Adrenal gland (tissue), 12 donors: ENCODE results near the gene WDR6. TPM values are rescaled to one million over a fixed set of nuclear protein-coding genes. Genes with fewer than 3 reads are reported as not detected.

Experiments used
- DNase-seq, 7 donors: peaks; one replicate each; pipeline ENCODE4 v3.0.0-alpha.2; 2019 to 2020
- H3K27ac ChIP-seq, 5 donors: fragments of 200-600 bp; sonication (generic) in 4 of 5; 1 replicate in 3 of 5; 2 replicates in 2 of 5; pipeline versions ENCODE4 v1.5.1 to v1.8.0; 2016 to 2020; ENCODE audit warnings: mild to moderate bottlenecking in 1 of 5
- H3K27me3 ChIP-seq: fragments of 200-600 bp; 2 replicates; pipeline ENCODE4 v1.8.0; 2021
- H3K36me3 ChIP-seq, 2 donors: fragments of 200-600 bp; replicated peaks in 1 of 2; 1 replicate in 1 of 2; 2 replicates in 1 of 2; pipeline versions ENCODE4 v1.5.1 to v1.8.0; 2018 to 2022
- H3K4me1 ChIP-seq, 2 donors: fragments of 200-600 bp; replicated peaks in 1 of 2; 1 replicate in 1 of 2; 2 replicates in 1 of 2; pipeline versions ENCODE4 v1.5.1 to v1.8.0; 2018 to 2021
- H3K4me3 ChIP-seq, 4 donors: fragments of 200-600 bp; sonication (generic) in 3 of 4; one replicate each; pipeline ENCODE4 v1.5.1; 2016 to 2018
- H3K9me3 ChIP-seq, 3 donors: fragments of 200-600 bp; sonication (generic) in 1 of 3; replicated peaks in 1 of 3; 1 replicate in 2 of 3; 2 replicates in 1 of 3; pipeline versions ENCODE4 v1.5.1 to v1.8.0; 2016 to 2021
- POLR2A ChIP-seq, 2 donors: fragments of 450-650 bp; IDR thresholded peaks; one replicate each; pipeline ENCODE4 v1.6.1; 2017; ENCODE audit warnings: antibody characterized with exemption in 2 of 2, mild to moderate bottlenecking in 2 of 2, moderate library complexity in 1 of 2
- WGBS, 4 donors: extraction: QIAGEN DNeasy Blood & Tissue Kit in 2 of 4; methylation state at CpG; one replicate each; pipeline versions ENCODE4 v1.1.5 to v1.1.7; 2013 to 2017; 5-methylcytosine and 5-hydroxymethylcytosine counted together
- intact Hi-C, 2 donors: fragments of 100-400 bp; cut with DNase I; formaldehyde crosslinking; loops; one replicate each; pipeline versions ENCODE4 v1.14.1 to v1.15.0; 2022 to 2023
- polyA plus RNA-seq, 3 donors: library from polyadenylated mRNA; stranded (reverse); fragments of 200-250 nt in 2 of 3; fragments of 350-450 nt in 1 of 3; fragmentation: Illumina TruSeq in 1 of 3; extraction: RNeasy Lipid Tissue Mini Kit (QIAGEN cat#74804) in 1 of 3; gene quantifications; one replicate each; pipeline ENCODE4 v1.2.3, GENCODE V29; 2013 to 2014
- total RNA-seq, 9 donors: library from RNA; depleted of rRNA in 4 of 9; stranded (reverse); fragments of >200 nt in 4 of 9; fragments of 120-200 nt in 1 of 9; fragmentation: NEBNext Ultra II Directional in 1 of 9; extraction: Animal tissue kit (Norgen Biotek cat#: 25700) in 1 of 9; gene quantifications; one replicate each; pipeline versions ENCODE4 v1.1.0 to v1.2.4, GENCODE V29; 2013 to 2023
- TF ChIP-seq, protein P1 (sequence below), 6 experiments: fragments of 450-650 bp in 4 of 6; fragments of 200-600 bp in 2 of 6; sonication (generic) in 1 of 6; IDR thresholded peaks; 1 replicate in 5 of 6; 2 replicates in 1 of 6; pipeline versions ENCODE4 v1.5.1 to v1.8.0; 2016 to 2021; ENCODE audit warnings: antibody characterized with exemption in 6 of 6, mild to moderate bottlenecking in 2 of 6, moderate library complexity in 1 of 6
- donor health status: healthy with polysubstance abuse.
- donor health status: Bipolar disorder and iron deficiency.
- donor health status: DM: yes; HTN: yes; CAD: no.
- donor health status: DM: no; HTN: no; CAD: no.
- donor health status: DM: no; HTN: no; CAD: no.
- donor health status: DM: yes; HTN: yes; CAD: no.

Gene WDR6
- total and polyA plus RNA-seq, 12 donors, result 86.0 to 699 (median 177) TPM

DNA sequence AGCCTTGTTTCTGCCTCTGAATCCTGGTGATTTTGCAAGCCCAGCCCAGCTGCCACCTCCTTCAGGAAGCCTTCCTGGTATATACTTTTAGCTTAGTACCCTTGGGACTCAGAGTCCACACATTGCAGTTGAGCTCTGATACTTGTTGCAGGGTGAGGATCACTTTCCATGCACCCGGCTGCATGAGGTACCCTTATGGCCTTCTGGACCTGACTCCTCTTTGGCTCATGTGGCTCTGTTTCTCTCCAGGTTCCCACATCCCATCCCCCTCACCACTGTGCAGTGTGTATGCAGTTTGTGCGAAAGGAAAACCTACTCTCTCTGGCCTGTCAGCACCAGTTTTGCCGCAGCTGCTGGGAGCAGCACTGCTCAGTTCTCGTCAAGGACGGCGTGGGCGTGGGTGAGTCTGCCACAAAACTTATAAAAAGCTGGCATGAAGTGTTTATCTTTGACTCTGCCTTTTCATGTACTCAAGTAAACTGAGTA, 40.3 kb upstream of the WDR6 start:
- Histone ChIP-seq H3K27ac (peak overlapping the region; percentile 11 to 76 (median 52)), H3K4me1 (peaks cover 12 to 19% of the 10 kb centered on the region in 2 donors), H3K36me3 (peaks cover 0 to 43% of the 10 kb centered on the region in 2 donors), H3K27me3 (no peaks in the 10 kb centered on the region), H3K9me3 (no peaks in the 10 kb centered on the region), H3K4me3 (no peak overlapping the region)
- TF ChIP-seq POLR2A (IDR thresholded peaks at IDR 0.05), result peak in 1 of 2 donors; percentile 43
- TF ChIP-seq, protein P1, sequence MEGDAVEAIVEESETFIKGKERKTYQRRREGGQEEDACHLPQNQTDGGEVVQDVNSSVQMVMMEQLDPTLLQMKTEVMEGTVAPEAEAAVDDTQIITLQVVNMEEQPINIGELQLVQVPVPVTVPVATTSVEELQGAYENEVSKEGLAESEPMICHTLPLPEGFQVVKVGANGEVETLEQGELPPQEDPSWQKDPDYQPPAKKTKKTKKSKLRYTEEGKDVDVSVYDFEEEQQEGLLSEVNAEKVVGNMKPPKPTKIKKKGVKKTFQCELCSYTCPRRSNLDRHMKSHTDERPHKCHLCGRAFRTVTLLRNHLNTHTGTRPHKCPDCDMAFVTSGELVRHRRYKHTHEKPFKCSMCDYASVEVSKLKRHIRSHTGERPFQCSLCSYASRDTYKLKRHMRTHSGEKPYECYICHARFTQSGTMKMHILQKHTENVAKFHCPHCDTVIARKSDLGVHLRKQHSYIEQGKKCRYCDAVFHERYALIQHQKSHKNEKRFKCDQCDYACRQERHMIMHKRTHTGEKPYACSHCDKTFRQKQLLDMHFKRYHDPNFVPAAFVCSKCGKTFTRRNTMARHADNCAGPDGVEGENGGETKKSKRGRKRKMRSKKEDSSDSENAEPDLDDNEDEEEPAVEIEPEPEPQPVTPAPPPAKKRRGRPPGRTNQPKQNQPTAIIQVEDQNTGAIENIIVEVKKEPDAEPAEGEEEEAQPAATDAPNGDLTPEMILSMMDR (IDR thresholded peaks at IDR 0.05), result no peak
- intact Hi-C loops, result no loop called here
- 41 to 61% (median 51%) methylated on average over 4 to 7 of the region's 7 CpGs for WGBS, 4 donors
- DNase-seq, result peak; percentile 52 to 87 (median 79)

DNA sequence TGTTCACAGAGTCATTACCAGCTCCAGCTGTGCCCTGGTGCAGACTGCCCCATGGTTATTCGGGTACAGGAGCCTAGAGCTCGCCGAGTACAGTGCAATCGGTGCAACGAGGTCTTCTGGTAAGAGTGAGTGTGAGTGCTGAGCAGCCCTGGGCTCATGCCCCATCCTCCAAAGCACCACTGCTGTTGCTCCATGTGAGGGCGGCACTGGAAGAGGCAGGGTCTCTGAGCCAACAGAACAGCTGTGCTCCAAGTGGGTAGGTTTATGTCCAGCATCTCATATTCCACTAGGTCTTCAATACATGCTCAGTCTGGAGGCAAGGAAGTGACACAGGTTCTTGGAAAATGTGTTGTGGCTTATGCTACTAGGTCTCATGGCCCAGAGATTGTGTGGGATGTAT, 36.6 kb upstream of the WDR6 start:
- Histone ChIP-seq H3K27me3 (no peaks in the 10 kb centered on the region), H3K4me1 (peaks cover 12 to 19% of the 10 kb centered on the region in 2 donors), H3K9me3 (no peaks in the 10 kb centered on the region), H3K36me3 (peaks cover 0 to 70% of the 10 kb centered on the region in 2 donors), H3K4me3 (no peak overlapping the region), H3K27ac (no peak overlapping the region)
- no peak for TF ChIP-seq POLR2A (IDR thresholded peaks at IDR 0.05)
- TF ChIP-seq, protein P1 (IDR thresholded peaks at IDR 0.05), result no peak
- WGBS, 4 donors, result 91 to 98% (median 96%) methylated on average over 6 of the region's 6 CpGs
- intact Hi-C loops, result no loop called here
- DNase-seq, result peak in 1 of 7 donors; percentile 34

DNA sequence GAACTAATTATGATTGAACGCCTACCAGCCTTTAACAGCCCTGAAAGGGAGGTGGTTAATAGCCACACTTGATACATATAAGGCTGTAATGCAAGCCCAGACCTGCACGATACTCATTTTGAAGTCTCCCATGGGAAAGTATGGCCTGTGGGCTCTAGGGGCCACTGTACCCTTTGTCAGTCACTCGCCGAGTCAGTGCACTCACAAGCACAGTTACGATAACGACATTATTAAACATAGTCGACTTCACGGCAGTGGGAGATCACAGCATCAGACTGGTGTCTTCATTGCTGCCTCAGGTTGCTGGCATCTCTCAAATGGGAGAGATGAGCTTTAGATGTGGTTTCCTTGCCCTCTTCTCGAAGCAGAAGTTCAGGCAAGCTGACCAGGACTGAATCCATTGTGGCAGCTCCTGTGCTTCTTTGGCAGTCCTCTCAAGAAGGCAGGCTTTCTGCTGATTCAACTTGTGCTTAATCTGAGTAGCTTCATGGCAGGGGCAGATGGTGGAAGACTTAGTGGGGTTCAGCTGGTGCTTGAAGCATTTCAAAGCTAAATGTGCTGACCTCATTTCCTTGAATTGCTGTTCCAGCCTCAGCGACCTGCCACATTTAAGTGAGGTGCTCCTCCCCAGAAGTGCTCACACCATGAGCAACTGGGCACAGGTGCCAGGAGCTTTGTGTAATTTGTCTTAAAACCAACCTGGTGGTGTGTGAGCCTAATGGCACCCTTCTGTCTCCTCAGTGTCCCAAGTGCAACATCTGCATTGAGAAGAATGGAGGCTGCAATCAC, 32.9 kb upstream of the WDR6 start:
- Histone ChIP-seq H3K9me3 (no peaks in the 10 kb centered on the region), H3K4me3 (no peak overlapping the region), H3K36me3 (peaks cover 0 to 87% of the 10 kb centered on the region in 2 donors), H3K27me3 (no peaks in the 10 kb centered on the region), H3K4me1 (no peaks in the 10 kb centered on the region), H3K27ac (no peak overlapping the region)
- WGBS, 4 donors, result 91 to 96% (median 94%) methylated on average over 10 of the region's 10 CpGs
- peak in 1 of 7 donors; percentile 2 for DNase-seq
- TF ChIP-seq, protein P1 (IDR thresholded peaks at IDR 0.05), result no peak
- no peak for TF ChIP-seq POLR2A (IDR thresholded peaks at IDR 0.05)
- intact Hi-C loops, result no loop called here

DNA sequence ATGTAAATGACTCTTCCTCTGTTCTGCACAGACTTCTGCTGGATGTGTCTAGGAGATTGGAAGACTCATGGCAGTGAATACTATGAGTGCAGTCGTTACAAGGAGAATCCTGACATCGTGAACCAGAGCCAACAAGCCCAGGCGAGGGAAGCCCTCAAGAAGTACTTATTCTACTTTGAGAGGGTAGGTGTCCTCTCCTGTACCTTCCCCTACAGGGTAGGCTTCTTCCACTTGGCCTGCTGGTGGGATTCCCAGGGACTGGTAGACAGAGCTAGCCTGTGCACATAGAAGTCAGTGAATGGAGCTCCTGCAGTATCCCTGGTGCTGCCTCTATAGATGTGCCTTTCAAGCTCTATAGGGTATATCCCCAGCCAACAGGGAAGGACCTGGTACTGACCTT, 27.7 kb upstream of the WDR6 start:
- no peak for DNase-seq
- no peaks in the 10 kb centered on the region for H3K4me1 ChIP-seq
- no peak overlapping the region for H3K4me3 ChIP-seq
- no peak overlapping the region for H3K27ac ChIP-seq
- TF ChIP-seq POLR2A (IDR thresholded peaks at IDR 0.05), result no peak
- TF ChIP-seq, protein P1 (IDR thresholded peaks at IDR 0.05), result no peak
- no peaks in the 10 kb centered on the region for H3K27me3 ChIP-seq
- 91 to 97% (median 96%) methylated on average over 3 of the region's 3 CpGs for WGBS, 4 donors
- peaks cover 0 to 89% of the 10 kb centered on the region in 2 donors for H3K36me3 ChIP-seq
- no peaks in the 10 kb centered on the region for H3K9me3 ChIP-seq
- intact Hi-C loops, result no loop called here
